Endothelial cell (in vitro differentiated cells): Measurements from ENCODE around the gene ULBP3. TPM values are rescaled to one million over a fixed set of nuclear protein-coding genes. Genes with fewer than 3 reads are reported as not detected.

Experiments used
- total RNA-seq: library from RNA; stranded (reverse); fragmentation: NEBNext Ultra II Directional; extraction: Animal tissue kit (Norgen Biotek cat#: 25700); gene quantifications from one replicate; pipeline ENCODE4 v1.2.1, GENCODE V29; 2021; ENCODE audit not compliant: unreplicated experiment

The ULBP3 gene
- total RNA-seq, 1 donor from 2014 or later: 16.0 TPM

Other genes starting within 250 kb of the ULBP3 start
- 51.7 TPM for gene LRP11, start 204.8 kb downstream of the ULBP3 start, total RNA-seq
- 0.28 TPM for gene RAET1E, start 171.0 kb downstream of the ULBP3 start, total RNA-seq
- gene RAET1G, start 146.0 kb downstream of the ULBP3 start, total RNA-seq: 3.8 TPM
- gene ULBP2, start 127.1 kb downstream of the ULBP3 start, total RNA-seq: 9.9 TPM
- 24.8 TPM for gene ULBP1, start 105.2 kb downstream of the ULBP3 start, total RNA-seq
- gene RAET1L, start 43.6 kb downstream of the ULBP3 start, total RNA-seq: not detected
- gene PPP1R14C, start 73.9 kb upstream of the ULBP3 start, total RNA-seq: 2.5 TPM